ENCODE results near the gene RUBCN. TPM values are rescaled to one million over a fixed set of nuclear protein-coding genes. Genes with fewer than 3 reads are reported as not detected.
"Not testable (repeated sequence)": the region's sequence is repeated elsewhere in the genome, so short reads cannot be mapped to it uniquely, and the experiment has no call there.

RUBCN gene
- total RNA-seq, 2 donors from 2014 or later = 33.1 to 33.9 TPM

- ATAC-seq (replicated peaks in 1 of 2); H3K27ac Mint-ChIP-seq; H3K36me3 Mint-ChIP-seq (ENCODE audit: insufficient read depth in 2 of 2); H3K9me3 Mint-ChIP-seq; H3K27me3 Mint-ChIP-seq (ENCODE audit: low read depth); H3K4me3 Mint-ChIP-seq; DNase-seq; H3K4me1 Mint-ChIP-seq (ENCODE audit: low read depth): not testable (repeated sequence)
Observed at GRCh38 chr3:197629286-197629685, 107.4 kb downstream of the RUBCN start.

- not testable (repeated sequence) for H3K4me1 Mint-ChIP-seq (ENCODE audit: low read depth); H3K9me3 Mint-ChIP-seq; H3K27me3 Mint-ChIP-seq (ENCODE audit: low read depth); H3K36me3 Mint-ChIP-seq (ENCODE audit: insufficient read depth in 2 of 2)
- peak overlapping the region; percentile 89 for H3K27ac Mint-ChIP-seq
- DNase-seq (peak; percentile 93 to 95), ATAC-seq (replicated peaks in 1 of 2) (peak; percentile 90)
- peak overlapping the region; percentile 83 to 84 for H3K4me3 Mint-ChIP-seq
Observed at GRCh38 chr3:197627772-197628523, 108.8 kb downstream of the RUBCN start.

- not testable (repeated sequence) for H3K27ac Mint-ChIP-seq; H3K27me3 Mint-ChIP-seq (ENCODE audit: low read depth); H3K36me3 Mint-ChIP-seq (ENCODE audit: insufficient read depth in 2 of 2); H3K4me1 Mint-ChIP-seq (ENCODE audit: low read depth); H3K9me3 Mint-ChIP-seq
- ATAC-seq (replicated peaks in 1 of 2) (peak; percentile 62 to 71), DNase-seq (peak; percentile 29 to 41)
- H3K4me3 Mint-ChIP-seq = peak overlapping the region; percentile 82 to 83
Observed at GRCh38 chr3:197627158-197627771, 109.4 kb downstream of the RUBCN start.

- not testable (repeated sequence) for H3K27ac Mint-ChIP-seq
Observed at GRCh38 chr3:197626404-197627157, 110.1 kb downstream of the RUBCN start.

GRCh38 chr3:197621478-197621877 is 115.2 kb downstream of the RUBCN start:
- not testable (repeated sequence) for ATAC-seq (replicated peaks in 1 of 2); H3K27me3 Mint-ChIP-seq (ENCODE audit: low read depth); H3K4me1 Mint-ChIP-seq (ENCODE audit: low read depth); H3K4me3 Mint-ChIP-seq; H3K9me3 Mint-ChIP-seq; DNase-seq; H3K27ac Mint-ChIP-seq
- peaks cover 13 to 31% of the 10 kb centered on the region in 2 donors for H3K36me3 Mint-ChIP-seq (ENCODE audit: insufficient read depth in 2 of 2)

More at GRCh38 chr3:197626404-197627157, 110.1 kb downstream of the RUBCN start:
- not testable (repeated sequence) for H3K27me3 Mint-ChIP-seq (ENCODE audit: low read depth); H3K9me3 Mint-ChIP-seq; DNase-seq; H3K4me1 Mint-ChIP-seq (ENCODE audit: low read depth); H3K36me3 Mint-ChIP-seq (ENCODE audit: insufficient read depth in 2 of 2)
- H3K4me3 Mint-ChIP-seq = peak overlapping the region; percentile 82 to 83
- ATAC-seq (replicated peaks in 1 of 2) = peak; percentile 23 to 24

Other genes starting within 250 kb of the RUBCN start
- 10 to 100 TPM; 76.9 to 92.5 TPM for gene BDH1, start 180.9 kb downstream of the RUBCN start, total RNA-seq
- gene FYTTD1, start 13.0 kb upstream of the RUBCN start, total RNA-seq = 10 to 100 TPM; 31.6 to 37.5 TPM
- gene LRCH3, start 54.4 kb upstream of the RUBCN start, total RNA-seq = 10 to 100 TPM; 67.2 to 68.1 TPM
- 1,000 to 10,000 TPM; 1,788 to 1,874 TPM for gene RPL35A, start 213.3 kb upstream of the RUBCN start, total RNA-seq
- 1 to 10 TPM; 5.4 to 6.5 TPM for gene LMLN, start 223.3 kb upstream of the RUBCN start, total RNA-seq